SKM-1 (cell line): ENCODE data around the gene GALNT13.
A peak's percentile ranks its signal among the peaks of the same experiment; 100 is the strongest.

Source experiments
- DNase-seq: peaks from one replicate; lab custom pipeline; 2025; ENCODE audit not compliant: unreplicated experiment; lab: John Stamatoyannopoulos, UW

GALNT13 gene

GRCh38 chr2:154402213-154402612, 530.5 kb downstream of the GALNT13 start:
- peak; percentile 9 for DNase-seq

DNA sequence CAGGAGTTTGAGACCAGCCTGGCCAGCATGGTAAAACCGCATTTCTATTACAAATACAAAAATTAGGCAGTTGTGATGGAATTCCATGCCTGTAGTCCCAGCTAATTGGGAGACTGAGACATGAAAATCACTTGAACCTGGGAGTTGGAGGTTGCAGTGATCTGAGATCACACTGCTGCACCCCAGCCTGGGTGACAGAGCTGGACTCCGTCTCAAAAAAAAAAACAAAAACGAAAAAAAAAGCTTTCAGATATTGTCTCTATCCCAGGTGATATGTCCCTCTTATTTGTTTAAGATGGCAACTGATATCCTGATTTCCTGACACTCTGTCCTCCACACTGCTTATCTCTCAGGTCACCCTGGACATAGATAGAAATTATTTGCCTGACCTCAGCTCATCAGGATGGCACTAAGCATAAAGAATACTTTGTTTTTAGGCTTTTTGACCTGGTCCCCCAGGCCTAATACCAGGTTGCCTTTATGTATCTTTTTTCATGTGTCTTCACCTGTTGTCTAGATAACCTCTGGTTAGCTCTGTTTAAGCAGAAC, 531.6 kb downstream of the GALNT13 start:
- no peak for DNase-seq

DNA sequence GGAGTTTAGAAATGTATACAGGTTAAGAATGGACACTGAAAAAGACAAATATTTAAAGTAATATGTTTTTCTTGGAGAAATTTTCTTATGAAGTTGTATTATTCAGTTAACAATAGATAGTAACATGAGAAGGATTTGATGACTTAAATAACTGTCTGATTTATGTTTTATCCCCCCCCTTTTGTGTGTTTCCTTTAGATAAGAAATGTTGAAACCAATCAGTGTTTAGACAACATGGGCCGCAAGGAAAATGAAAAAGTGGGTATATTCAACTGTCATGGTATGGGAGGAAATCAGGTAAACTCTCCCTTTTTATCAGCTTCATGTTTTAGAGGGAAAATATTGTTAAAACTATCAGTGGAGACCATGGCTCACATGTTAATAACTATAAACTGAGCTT, 537.1 kb downstream of the GALNT13 start:
- no peak for DNase-seq

- DNase-seq = no peak
These were observed 550.5 kb downstream of the GALNT13 start for GRCh38 chr2:154422251-154422650.

- no peak for DNase-seq
These were observed 554.3 kb downstream of the GALNT13 start for GRCh38 chr2:154425994-154426393.

GRCh38 chr2:154427453-154427852, 555.7 kb downstream of the GALNT13 start:
- DNase-seq = no peak

GRCh38 chr2:154428022-154428421, 556.3 kb downstream of the GALNT13 start:
- DNase-seq = no peak

DNA sequence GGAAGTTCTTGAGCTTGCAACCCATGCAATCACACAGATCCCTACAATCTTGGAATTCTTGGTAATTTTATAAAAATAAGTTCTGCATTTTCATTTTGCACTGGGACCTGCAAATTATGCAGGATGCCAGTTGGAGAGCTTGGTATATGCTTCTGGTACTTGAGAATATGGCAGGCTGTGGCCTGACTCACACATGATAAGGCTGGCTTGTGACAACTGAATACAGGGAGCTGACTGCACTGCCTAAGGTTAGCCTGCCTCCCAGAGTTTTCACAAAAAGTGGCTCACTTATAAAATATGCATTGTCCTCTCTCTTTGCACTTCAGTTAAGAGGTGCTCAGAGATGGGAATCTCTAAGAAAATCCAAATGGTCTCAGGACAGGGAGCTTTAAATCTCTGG, 561.3 kb downstream of the GALNT13 start:
- DNase-seq = no peak

DNA sequence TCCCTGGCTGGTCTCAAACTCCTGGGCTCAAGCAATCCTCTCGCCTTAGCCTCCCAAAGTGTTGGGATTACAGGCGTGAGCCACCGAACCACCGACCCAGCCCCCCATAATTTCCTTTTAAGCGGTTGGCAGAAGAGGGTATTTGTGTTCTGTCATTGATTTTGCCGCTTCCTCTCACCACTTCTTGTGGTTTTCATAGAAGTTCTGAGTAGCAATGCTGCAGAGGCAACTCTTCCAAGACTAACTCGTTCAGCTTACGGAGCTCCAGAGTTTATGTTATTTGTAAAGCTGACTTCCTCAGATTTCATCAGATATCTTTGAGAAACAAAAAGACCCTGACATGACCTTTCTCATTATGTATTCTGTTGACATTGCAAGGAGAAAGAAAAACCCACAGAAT, 565.4 kb downstream of the GALNT13 start:
- no peak for DNase-seq

DNA sequence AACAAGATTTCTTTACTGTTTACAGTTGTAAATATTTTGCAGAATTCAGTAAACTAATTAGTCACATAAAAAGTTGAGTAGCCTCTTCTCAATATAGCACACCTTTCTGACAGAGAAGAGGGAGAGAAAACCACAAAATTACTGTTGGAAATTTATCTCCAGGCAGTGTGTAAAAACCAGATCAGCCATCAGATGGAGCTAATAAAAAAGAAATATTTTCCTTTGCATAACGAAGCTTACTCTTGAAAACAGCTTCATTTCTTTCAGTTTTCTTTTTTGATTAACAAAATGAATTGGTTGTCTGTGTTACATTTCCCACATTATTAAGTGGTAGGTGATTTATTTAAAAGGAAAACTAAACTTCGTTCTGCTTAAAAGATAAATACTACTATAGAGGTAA, 567.4 kb downstream of the GALNT13 start:
- DNase-seq = no peak

GRCh38 chr2:154443919-154444318, 572.2 kb downstream of the GALNT13 start:
- no peak for DNase-seq

DNA sequence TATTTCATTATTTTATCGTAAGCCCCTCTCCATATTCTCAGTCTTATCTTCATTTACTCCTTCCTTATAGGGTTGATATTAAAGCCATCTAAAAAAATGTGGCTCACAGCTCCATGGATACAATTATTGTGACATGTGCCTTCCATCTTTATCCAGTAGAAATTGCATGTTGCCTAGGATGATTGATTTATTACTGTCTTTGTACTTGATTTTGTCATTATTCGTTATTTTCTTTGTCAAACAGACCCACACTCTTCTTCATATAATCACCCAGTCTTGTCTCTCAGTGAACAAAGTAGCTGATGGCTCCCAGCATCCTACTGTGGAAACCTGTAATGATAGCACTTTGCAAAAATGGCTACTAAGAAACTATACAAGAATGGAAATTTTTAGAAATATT, 574.6 kb downstream of the GALNT13 start:
- no peak for DNase-seq

DNA sequence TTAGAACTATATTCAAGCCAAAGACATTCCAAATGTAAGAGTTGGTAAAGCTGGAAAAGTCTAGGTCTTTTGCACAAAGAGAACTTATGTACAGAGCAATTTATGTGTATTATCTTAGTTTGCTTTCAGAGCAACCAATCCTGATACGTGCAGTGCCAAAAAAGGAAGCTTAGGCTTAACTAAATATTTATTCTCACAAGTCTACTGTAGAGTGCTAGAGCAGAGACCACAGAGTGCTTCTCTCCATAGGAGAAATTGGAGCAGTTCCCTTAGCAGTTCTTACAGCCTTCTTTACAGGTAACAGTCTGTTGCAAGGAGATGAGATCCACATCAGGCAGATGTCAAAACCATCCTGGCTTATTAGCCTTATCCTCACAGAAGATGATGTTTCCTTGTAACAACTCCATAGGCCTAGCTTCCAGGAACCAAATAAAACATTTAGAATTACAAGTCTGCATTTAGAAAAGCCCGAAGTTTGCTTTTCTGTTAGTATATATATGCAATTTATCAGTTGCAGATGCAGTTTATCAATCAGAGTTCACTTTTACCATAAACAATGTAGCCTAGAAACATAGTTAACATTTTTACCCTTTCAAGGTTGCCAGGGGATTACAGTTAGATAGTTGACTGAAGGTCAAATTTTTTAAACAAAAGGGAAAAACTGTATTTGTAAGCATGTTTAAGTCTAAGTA, 576.2 kb downstream of the GALNT13 start:
- no peak for DNase-seq

DNA sequence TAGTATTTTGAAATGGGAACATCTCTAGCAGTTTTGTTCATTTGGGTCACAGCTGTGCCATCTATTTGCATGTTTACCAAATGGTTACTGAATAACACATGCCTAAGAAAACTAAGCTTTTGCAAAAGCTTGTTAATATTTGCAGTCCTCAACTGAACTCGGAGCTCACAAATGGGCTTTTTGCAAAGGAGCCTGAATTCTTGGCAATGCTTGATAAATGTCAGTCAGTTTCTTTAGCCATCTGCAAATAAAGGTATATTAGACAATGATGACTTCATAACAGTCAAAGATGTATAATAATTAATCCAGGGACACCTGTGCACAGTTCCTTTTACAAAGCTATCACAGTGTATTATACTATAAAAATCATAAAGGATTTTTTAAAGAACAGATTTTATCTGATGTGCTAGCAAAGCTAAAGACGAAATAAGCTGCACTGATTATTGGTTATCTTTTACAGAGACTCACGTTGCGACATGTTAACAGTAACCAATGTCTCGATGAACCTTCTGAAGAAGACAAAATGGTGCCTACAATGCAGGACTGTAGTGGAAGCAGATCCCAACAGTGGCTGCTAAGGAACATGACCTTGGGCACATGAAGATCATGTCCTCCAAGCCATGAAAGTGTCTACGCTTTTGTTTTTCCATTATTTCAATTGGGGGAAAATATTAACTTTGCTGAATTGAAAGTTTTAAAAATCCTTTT, 578.4 kb downstream of the GALNT13 start:
- no peak for DNase-seq

- no peak for DNase-seq
These were observed 580.7 kb downstream of the GALNT13 start for GRCh38 chr2:154452471-154452870.

- peak; percentile 20 for DNase-seq
These were observed 581.3 kb downstream of the GALNT13 start for GRCh38 chr2:154452906-154453493.

DNA sequence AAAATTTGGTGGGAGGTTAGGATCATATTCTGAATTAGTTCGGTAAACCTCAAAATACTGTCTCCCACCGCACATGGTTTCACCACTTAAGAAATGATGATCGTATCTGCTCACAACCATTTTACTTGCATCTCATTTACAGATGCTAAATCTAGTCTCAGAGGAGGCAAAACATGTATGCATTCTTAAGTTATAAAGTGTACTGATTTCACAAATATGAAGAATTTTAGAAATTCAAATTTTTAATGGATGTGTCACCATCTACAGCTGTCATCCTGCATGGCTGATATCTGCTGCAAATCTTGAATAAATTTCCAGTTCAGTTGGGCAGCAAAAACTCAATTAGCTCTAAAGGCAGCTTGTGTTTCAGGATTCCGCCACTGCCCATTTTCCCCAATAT, 583.4 kb downstream of the GALNT13 start:
- no peak for DNase-seq

- DNase-seq = no peak
These were observed 584.1 kb downstream of the GALNT13 start for GRCh38 chr2:154455866-154456265.

- DNase-seq = no peak
These were observed 585.6 kb downstream of the GALNT13 start for GRCh38 chr2:154457286-154457685.

DNA sequence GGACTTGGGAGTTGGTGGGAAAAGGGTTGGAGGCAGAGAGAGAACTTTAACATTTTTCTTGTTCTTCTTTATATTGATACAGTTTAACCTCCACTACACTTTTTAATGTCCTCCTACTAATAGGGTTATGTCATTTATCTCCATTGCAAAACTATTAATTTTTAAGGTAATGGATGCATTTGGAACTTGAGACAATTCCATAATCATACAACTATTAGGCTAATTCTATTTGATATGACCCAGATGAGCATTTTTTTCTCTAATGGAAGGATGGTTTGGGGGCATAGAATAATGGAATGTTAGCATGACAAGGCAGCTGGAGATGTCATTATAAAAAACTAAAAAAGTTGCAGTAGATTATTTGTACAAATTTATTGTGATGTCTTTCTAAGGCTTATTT, 587.6 kb downstream of the GALNT13 start:
- no peak for DNase-seq

DNA sequence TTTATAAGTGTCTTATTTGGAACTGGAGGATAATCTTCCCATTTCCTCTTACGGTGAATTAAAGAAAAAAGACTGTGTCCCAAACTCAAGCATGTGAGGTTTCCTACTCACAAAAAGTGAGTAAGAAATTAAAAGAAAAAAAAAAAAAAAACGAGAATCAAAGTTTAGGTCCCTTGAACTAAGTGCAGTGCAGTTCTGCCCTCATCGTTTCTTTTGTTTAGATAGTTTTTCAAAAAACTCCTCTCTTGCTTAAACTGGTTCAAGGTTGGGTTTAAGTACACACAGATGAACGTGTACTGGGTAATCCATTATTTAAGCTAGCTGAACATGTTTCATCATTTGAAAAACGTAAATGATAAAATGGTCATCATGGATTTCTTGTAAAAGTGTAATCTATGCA, 590.9 kb downstream of the GALNT13 start:
- DNase-seq = no peak

GRCh38 chr2:154466226-154466625, 594.5 kb downstream of the GALNT13 start:
- DNase-seq = no peak
